HG03175 (cell line): ENCODE measurements around the gene HDAC8.

Experiments used
- ATAC-seq: cut with Tn5 transposase; IDR thresholded peaks from one replicate; pipeline ENCODE4 v1.9.1; 2021; ENCODE audit warnings: mild to moderate bottlenecking, moderate library complexity; ENCODE audit not compliant: unreplicated experiment

The HDAC8 gene

DNA sequence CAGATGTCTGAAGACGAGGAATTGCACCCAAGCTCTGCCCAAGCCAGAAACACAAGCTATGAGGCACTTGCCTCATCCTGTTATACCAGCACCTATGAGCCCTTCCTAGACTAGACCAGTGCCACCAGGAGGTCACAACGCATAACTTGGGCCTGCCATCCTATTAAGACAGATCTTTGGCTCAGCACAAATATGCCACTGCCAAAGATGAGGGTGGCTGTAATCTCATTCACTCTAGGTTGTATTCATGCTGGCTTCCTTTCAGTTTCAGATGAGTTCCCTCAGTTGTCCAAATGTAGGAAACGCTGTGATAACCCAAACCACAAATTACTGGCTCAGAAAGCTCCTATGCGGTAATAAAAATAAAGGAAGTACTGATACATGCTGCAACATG lies 190.4 kb downstream of the HDAC8 start:
- ATAC-seq, result no peak

DNA sequence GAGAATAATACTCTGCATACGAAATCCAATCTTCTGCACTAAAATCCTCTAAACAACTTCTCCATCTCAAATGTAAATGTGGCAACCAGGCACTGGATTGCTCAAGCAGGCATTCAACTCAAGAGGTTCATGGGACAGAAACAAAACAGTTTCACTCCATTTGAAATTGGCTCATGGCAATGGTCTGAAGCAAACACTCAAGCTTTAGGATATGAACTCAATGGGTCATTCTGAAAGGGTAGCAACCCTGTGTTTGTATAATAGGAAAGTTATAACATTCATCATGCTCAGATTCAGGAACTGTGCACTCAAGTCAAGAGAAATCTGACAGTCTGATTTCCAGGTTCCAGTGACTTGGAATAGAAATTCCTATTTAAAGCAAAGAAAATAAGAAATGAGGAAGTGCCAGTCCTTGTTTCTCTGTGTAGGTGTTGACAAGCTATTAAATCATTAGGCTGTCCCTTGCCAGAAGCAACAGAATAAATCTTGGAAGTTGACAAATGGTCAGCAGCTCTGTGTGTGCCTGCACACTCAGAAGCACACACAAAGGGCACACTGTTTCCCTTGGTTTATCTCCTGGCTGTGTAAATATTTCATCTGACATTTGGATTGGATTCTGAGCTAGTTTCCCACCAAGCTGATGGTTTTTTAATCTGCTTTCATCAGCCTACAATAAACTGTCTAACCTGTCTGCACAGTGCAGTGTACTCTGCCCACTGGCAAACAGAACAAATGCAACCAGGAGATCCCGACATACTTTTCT lies 191.0 kb downstream of the HDAC8 start:
- ATAC-seq, result no peak

DNA sequence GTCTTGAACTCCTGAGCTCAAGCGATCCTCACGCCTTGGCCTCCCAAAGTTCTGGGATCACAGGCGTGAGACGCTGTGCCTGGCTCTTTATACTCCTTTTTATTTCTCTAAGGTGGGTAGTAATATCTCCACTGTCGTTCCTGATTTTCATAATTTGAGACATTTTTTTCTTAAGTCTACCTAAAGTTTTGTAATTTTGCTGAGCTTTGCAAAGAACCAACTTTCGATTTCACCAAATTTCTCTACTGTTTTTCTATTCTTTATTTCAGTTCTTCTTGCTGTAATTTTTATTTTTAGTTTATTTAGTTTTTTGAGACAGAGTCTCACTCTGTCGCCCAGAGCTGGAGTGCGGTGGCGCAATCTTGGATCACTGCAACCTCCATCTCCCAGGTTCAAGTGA lies 196.5 kb downstream of the HDAC8 start:
- ATAC-seq, result no peak

DNA sequence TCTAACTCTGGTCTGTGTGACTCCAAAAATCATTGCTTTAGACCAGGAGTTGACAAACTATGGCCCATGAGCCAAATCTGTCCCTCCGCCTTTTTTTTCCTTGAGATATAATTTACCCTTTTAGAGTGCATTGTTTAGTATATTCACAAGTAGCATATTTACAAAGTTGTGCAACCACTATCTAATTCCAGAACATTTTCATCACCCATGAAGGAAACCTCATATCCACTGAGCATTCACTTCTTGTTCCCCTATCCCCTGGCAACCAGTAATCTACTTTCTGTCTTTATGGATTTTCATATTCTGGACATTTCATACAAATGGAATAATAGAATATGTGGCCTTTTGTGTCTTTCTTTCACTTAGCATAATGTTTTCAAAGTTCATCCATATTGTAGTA lies 199.5 kb downstream of the HDAC8 start:
- ATAC-seq, result no peak

DNA sequence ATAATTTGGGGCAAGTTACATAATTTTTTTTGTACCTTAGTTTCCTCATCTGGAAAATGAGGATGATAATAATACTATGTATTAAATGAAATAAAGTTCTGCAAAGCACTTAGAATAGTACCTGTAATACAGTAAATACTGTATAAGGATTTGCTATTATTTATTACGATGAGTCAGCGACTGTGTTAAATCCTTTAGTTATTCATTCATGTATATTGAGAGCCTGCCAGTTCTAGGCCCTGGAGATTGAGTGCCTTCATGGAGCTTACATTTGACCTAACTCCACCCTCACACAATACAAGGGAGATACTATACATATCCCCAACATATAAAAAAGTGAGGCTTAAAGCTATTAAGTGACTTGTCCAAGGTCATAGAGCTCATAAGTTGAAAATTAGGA lies 199.9 kb downstream of the HDAC8 start:
- no peak for ATAC-seq

DNA sequence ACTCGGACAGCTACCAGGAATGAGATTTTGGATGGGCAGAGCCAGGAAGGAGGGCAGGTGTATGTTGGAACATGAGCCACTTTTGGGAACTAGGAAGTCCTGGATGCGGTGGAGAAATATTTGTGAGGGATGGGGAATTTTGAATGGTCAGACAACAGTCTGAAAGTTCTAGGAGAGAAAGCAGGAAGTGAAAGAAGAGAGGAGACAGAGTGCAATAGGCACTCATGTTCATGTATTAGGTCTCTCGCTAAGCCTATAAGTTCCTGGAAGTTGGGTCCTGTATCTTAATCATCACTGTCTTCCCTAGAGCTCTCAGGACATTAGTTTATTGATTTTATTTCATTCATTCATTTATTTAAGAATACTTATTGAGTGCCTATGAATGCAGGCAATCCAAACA lies 201.2 kb downstream of the HDAC8 start:
- no peak for ATAC-seq

DNA sequence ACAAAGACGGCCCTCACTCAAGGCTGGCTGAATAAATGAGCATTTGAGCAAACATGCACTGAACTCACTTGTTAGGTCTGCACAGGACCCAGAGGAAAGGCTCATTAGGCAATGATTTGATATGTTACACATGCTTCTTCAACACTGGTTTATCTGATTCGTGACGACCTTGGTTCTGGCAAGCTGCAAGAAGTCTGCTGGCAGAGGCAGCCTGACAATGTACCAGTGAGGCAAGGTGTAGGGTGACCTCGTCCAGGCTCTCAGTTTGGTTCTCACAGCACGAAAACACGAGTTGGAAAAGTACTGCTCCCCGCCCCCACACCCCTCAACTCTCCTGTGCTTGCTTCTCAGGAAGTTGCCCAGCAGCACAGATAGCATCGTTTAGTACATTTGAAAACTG lies 203.8 kb downstream of the HDAC8 start:
- ATAC-seq, result no peak

DNA sequence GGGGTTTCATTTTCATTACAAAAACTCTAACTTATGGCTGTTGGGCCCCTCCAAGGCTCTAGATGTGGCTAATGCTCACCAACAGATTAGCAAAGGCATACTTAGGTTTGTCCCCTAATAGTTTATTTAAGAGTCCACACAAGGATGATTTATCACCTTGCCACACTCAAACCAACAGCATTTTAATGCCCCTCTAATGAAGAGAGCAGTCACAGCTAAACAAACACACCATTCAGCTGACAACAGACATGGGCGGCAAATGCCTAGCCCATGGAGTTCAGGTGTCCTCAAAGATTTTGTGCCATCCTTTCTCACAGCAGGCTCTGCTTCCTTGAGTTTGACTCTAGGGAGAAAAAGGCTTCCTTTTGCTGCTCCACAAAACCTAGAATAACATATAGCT lies 205.1 kb downstream of the HDAC8 start:
- no peak for ATAC-seq

DNA sequence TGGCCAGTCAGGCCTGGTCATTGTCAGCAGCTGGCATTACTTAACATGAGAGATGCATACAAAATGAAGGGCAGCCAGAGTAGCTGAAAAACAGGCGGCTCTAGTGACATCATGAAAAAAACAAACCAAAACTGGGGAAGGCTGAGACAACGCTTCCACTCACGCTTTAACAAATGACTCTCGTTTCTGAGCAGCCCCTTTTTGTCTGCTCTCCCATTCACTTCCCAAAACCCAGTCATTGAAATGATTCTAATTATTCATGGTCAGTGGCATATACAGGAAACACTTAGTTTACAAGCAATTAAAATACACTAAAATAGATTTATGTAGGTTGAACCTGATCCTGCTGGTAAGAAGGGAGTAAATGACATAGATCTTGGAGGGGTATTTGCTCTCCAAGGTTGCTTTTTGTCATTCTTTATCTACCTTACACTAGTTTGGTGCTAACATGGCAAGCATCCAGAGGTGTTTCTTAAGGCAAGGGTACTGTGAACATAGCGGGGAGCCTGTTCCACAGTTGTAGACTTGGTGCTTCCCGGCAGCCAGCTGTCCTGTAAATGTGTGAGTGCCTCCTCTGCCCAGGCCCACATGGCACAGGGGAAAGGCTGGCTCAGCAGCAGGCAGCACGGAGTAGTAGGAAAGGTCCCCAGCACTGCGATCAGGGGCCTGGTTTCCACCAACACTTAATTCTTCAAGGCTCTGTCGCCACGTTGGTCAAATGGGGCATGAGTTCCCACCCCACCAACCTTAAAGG lies 205.8 kb downstream of the HDAC8 start:
- ATAC-seq, result no peak

DNA sequence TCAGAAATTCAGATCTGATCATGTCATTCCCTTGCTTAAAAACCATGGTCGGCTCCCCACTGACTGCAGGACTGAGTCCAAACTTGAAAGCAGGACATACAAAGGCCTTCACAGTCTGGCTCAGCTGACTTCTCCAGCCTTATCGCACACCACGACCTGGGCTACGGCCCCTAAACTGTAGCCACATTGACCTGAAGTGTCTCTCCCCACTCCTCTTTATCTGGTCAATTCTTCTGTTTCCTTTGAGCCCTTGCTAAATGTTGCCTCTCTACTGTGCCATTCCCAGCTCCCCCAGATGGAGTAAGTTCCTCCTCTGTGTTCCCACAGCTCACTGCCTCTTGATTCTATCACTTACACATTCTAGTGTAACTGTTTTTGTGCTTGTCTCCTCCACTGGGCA lies 206.5 kb downstream of the HDAC8 start:
- no peak for ATAC-seq

DNA sequence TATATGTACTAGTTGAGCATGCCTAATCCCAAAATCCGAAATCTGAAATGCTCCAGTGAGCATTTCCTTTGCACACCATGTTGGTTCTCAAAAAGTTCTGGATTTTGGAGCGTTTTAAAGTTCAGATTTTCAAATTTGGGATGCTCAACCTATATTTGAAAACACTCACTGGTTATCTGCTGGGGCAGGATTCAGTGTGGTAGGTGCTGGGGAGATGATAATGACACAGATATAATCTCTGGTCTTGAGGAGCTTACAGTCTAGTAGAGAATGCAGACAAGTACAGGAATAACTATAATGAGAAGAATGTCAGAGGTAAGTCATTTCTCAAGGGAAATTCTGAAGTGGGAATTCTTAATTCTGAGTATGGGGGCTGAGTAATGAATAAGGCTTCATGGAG lies 207.5 kb downstream of the HDAC8 start:
- ATAC-seq, result no peak

DNA sequence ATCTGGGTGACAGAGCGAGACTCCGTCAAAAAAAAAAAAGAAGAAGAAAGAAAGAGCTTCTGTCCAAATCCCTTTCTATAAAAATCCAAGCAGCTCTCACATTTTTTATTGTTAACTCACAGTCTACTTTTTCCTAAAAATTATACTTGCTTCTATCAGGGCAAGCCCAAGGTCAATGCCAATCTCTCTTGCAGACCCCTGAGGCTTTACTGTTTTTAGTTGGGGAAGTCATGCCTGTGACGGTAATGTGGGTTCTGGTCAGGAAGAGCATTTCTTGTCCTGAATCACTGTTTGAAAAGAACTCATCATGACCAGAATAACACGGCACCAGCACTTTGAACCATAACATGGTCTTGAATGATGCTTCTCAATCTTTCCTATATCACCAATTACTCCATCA lies 212.3 kb downstream of the HDAC8 start:
- ATAC-seq, result no peak

DNA sequence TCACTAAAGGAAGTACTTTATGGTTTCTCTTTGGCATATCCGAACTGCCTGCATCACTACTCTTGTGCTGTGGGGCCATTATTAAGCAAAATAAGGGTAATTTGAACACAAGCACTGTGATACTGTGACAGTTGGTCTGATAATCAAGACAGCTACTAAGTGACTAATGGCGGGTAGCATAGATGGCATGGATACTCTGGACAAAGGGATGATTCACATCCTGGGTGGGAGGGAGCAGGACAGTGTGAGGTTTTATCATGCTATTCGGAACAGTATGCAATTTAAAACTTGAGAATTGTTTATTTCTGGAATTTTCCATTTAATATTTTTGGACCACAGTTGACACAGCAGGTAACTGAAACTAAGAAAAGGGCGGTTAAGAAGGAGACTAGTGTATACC lies 214.3 kb downstream of the HDAC8 start:
- no peak for ATAC-seq

DNA sequence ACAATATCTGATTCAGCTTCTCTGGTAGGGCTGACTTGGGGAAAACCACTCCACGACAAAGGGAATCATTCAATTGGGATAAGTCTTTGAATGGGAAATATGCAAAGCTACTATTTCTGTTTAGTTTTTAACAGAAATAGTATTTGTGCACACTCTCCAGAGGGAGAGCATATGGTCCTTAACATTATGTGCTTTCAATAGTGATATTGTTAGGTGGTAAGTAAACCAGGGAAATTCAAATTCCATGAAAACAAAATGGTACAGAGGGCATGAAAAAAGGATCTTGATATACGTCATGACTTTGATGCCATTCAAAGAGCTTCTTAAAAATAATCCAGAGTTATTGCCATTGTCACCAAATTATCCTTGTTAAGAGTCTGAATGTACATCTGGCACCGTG lies 219.9 kb downstream of the HDAC8 start:
- ATAC-seq, result no peak

DNA sequence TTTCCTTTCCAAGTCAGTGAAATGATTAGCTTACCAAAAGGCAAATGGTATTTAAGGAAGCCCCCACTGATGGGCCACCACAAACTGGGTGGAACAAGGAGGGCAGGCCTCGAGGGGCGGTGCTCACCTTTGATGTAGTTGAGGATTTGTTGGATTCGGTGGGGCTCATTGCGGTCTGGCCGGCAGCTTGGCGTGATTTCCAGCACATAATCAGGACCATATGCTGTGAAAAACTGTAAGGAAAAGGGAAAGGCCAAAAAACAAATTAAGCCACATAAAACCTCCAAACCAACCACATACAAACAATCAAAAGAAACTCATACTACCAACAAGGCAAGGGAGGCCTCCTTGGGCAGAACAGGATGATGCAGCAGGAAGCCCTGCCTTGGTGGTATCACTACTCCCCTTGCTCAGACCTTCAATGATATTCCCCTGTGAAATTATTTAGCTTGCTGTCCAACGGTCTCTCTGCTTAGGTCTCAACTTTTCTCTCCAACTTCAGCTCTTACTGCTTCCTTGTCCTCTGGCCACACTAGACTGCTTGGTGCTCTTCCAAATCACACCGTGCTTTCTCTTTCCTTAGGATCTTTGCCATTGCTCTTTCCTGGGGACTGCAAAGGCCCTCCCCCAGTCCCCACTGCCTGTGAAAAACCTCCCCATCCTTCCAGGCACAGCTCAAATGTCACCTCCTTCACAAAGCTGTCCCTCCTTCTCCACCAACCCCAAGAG lies 220.9 kb downstream of the HDAC8 start:
- ATAC-seq, result no peak

DNA sequence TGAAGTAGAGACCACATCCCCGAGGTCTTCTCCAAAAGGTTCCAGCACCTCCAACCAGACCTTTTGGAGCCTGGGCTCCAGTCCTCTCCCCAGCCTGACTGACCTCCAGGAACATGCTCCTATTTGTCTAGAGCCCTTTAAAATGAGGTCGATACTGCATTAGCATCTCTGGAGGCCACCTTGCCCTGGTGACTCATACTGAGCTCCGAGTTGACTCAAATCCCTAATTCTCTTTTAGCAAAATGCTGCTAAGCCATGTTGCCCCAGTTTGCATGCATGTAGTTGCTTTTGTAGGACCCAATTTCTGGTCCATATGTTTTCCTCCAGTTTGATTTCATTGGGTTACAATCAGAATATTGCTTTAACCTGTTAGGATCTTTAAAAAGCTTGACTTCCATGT lies 223.5 kb downstream of the HDAC8 start:
- ATAC-seq, result no peak

DNA sequence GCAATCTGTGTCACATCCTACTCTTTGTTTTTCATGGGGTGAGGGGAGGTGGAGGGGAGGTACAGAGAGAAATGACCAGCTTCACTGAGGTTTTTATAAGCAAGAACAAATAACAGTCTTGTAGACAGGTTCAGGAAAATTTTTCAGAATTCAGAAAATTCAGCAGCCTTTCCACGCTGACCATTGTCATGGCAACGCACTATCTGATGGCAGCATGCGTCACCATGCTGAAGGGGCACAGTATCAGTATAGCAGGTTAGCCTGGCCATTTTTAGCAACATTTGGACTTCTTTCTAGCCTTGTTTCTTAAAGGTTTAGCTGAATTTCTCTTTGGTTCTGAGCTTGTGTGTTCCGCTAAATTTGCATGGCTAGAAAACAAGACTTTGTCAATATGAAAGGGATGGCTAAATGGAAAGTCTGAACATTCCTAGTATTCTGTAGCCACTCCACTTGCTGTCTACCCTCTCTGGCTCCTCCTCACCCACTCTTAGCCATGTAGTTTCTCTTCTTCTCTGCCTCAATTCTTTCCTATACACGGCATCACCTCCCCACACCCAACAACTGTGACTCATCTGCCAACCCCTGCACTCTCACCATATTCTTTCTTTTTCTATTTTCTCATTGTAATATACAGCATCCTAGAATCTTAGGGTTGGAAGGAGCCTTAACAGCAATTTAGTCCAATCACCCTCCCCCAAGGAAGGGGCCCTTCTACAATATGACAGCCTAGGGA lies 224.2 kb downstream of the HDAC8 start:
- ATAC-seq, result no peak

DNA sequence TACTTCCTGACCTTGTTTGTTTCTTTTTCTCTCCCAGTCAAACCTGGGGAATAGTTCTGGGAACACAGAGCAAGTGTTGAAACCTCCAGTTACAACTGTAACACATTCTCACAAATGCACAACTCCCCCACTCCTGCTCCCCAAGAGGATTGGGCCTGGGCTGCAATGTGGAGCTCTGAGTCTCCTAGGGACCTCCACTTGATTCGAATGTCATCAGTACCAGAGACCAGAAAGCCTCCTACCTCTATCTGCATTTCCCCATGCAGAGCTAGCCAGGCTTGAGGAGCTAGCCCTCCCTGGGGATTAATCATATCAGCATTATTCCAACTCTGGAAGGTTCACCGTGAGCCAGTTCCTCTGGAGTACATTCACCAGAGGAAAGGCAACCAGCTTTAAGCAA lies 225.3 kb downstream of the HDAC8 start:
- no peak for ATAC-seq

DNA sequence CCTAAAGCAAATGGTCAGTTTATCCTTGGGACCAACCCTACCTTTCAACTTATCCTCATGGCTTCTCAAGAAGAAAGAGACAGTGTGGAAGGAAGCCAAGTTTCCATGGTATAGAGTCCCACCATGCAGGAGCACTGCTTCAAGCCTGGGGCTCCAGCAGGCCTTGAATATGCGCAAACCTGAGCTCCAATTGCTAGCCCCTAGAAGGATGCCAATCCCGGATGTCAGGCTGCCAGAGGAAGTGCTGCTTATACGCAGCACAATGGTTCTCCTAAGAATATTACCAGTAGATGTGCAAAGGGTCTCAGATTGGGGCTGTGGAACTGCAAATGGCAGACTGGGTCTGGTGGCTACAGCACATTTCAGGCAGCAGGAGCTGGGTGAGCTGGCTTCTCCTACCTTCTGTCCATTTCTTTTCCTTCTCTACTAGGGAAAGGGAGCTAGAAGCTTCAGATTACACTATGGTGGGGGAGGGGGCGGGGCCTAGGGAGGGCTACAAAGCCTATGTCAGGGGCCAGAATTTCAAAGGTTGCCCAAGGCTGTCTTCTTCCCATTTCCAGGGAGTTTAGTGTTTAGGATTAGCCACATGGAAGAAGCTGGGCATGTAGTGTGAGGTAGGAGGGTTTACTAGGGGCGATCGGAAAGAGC lies 226.2 kb downstream of the HDAC8 start:
- ATAC-seq, result no peak

DNA sequence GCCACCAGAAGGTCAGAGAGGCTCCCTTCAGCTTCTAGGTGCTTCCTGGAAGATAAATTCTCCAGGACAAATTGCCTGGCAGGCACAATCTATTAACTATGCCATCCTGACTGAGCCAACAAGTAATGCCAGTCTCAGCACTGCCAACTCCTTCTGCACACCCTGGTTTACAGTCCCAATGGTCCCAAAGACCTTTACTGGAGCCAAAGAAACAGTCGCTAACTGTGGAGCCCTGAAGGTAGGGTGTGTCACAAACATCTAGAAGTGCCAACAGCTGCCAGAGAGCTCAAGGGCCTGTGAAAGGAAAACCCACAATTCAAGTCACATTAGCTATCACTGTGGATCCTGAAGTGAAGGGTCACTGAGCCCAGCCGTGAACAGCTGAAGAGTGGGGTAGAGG lies 232.0 kb downstream of the HDAC8 start:
- ATAC-seq, result no peak

DNA sequence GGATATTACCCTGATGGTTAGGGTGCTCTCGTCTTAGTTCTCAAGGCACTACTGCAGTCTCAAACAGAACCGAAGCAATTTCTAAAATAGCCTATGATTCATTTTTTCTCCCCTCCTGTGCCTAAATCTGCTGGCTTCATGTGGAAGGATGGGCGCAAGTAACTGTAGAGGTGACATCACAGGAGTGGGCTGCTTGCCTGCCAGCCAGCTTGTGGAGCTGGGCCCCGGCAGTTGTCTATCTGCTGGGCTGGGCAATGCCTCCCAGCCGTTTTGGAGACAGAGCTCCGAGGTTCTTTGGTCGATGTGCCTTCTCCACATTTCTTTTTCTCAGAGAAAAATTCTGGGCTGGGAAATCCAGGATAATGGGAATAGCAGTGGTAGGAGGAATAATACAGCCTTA lies 232.6 kb downstream of the HDAC8 start:
- ATAC-seq, result no peak
